Kidney epithelial cell (primary cell): ENCODE measurements around the gene PURB. TPM values are rescaled to one million over a fixed set of nuclear protein-coding genes. Genes with fewer than 3 reads are reported as not detected.
"Not testable (repeated sequence)": the region's sequence is repeated elsewhere in the genome, so short reads cannot be mapped to it uniquely, and the experiment has no call there.

Experiments
- DNase-seq: peaks from one replicate; pipeline ENCODE4 v3.0.0-alpha.2; 2010; ENCODE audit warnings: low read depth
- H3K27me3 ChIP-seq: 2 replicates; pipeline ENCODE4 v1.6.0; 2011; ENCODE audit warnings: low read length; ENCODE audit not compliant: control insufficient read depth, insufficient read depth
- H3K36me3 ChIP-seq: 2 replicates; pipeline ENCODE4 v1.5.1; 2011; ENCODE audit warnings: low read length; ENCODE audit not compliant: control insufficient read depth, insufficient read depth
- H3K4me3 ChIP-seq: 2 replicates; pipeline ENCODE4 v1.5.1; 2011; ENCODE audit warnings: low read depth, mild to moderate bottlenecking, control low read depth, low read length
- CTCF ChIP-seq: IDR thresholded peaks from 2 replicates; pipeline ENCODE4 v1.5.1; 2011; ENCODE audit warnings: mild to moderate bottlenecking, moderate library complexity, low read length, control low read depth, inconsistent platforms; ENCODE audit not compliant: insufficient read depth, poor library complexity, severe bottlenecking
- total RNA-seq: library from RNA; depleted of rRNA; stranded (reverse); fragments of >200 nt; gene quantifications from 2 replicates; pipeline ENCODE4 v1.2.3, GENCODE V29; 2015

Gene PURB
- total RNA-seq, 1 donor from 2014 or later: 19.8 TPM

GRCh38 chr7:44849885-44850544 is 35.3 kb downstream of the PURB start:
- no peak overlapping the region for H3K4me3 ChIP-seq
- H3K36me3 ChIP-seq: no peaks in the 10 kb centered on the region
- TF ChIP-seq CTCF: no peak
- no peaks in the 10 kb centered on the region for H3K27me3 ChIP-seq
- no peak for DNase-seq

GRCh38 chr7:44849259-44849884 is 36.0 kb downstream of the PURB start:
- Histone ChIP-seq H3K4me3 (no peak overlapping the region), H3K27me3 (no peaks in the 10 kb centered on the region), H3K36me3 (no peaks in the 10 kb centered on the region)
- TF ChIP-seq CTCF: no peak
- no peak for DNase-seq

- Histone ChIP-seq H3K4me3 (peak within 1 kb of the TSS; percentile 77), H3K36me3 (no peaks in the 10 kb centered on the region), H3K27me3 (no peaks in the 10 kb centered on the region)
- TF ChIP-seq CTCF: no peak
- DNase-seq: peak; percentile 97
Observed at GRCh38 chr7:44847920-44848634, 37.3 kb downstream of the PURB start, which contains the start of gene H2AZ2. Gene H2AZ2, minus strand, starts transcription at chr7:44848087. Its CDS starts 116 bp downstream, at chr7:44847971.

GRCh38 chr7:44847509-44847919 is 37.8 kb downstream of the PURB start:
- H3K27me3 ChIP-seq: no peaks in the 10 kb centered on the region
- DNase-seq: peak; percentile 34
- peak; percentile 74 for TF ChIP-seq CTCF
- no peaks in the 10 kb centered on the region for H3K36me3 ChIP-seq
- H3K4me3 ChIP-seq: peak overlapping the region; percentile 77

GRCh38 chr7:44846816-44847508 is 38.4 kb downstream of the PURB start:
- DNase-seq: no peak
- Histone ChIP-seq H3K36me3 (no peaks in the 10 kb centered on the region), H3K4me3 (peak overlapping the region; percentile 77), H3K27me3 (no peaks in the 10 kb centered on the region)
- no peak for TF ChIP-seq CTCF

- not testable (repeated sequence) for DNase-seq, H3K27me3 ChIP-seq
- peak overlapping the region; percentile 77 for H3K4me3 ChIP-seq
Observed at GRCh38 chr7:44846390-44846789, 38.9 kb downstream of the PURB start.

More at GRCh38 chr7:44846390-44846789, 38.9 kb downstream of the PURB start:
- not testable (repeated sequence) for H3K36me3 ChIP-seq
